ENCODE measurements around the gene SETD1A. TPM values are rescaled to one million over a fixed set of nuclear protein-coding genes. Genes with fewer than 3 reads are reported as not detected.

The SETD1A gene
- total and polyA plus RNA-seq, 2 of the 8 experiments (the other 6 are each of a cell fraction or from before 2014, with no cell fraction given), result 4.8 to 29.0 TPM

GRCh38 chr16:30910427-30911029 is 47.0 kb upstream of the SETD1A start:
- H3K23me2 ChIP-seq (ENCODE audit: low read depth, low read length), result no peaks in the 10 kb centered on the region
- H2BK12ac ChIP-seq (ENCODE audit: low read depth, low read length), result peak overlapping the region; percentile 52; the same call in 1 of the 2 replicates
- peak overlapping the region; percentile 73; the same call in 1 of the 2 replicates for H2BK15ac ChIP-seq (ENCODE audit: low read length)
- H3K4me3 ChIP-seq (ENCODE audit: extremely low read depth in 1 of 4, insufficient read depth in 2 of 4, low read depth in 3 of 4, low read length in 4 of 4), result no peak overlapping the region
- no peaks in the 10 kb centered on the region for H3K9me3 ChIP-seq (ENCODE audit: insufficient read depth in 2 of 2, low read depth in 1 of 2, low read length in 1 of 2)
- no peaks in the 10 kb centered on the region for H3K36me3 ChIP-seq (ENCODE audit: control insufficient read depth in 2 of 4, insufficient read depth in 4 of 4, low read length in 3 of 4)
- no peaks in the 10 kb centered on the region for H3K79me2 ChIP-seq (ENCODE audit: control insufficient read depth in 1 of 2, insufficient read depth in 2 of 2, low read length in 2 of 2)
- TF ChIP-seq JUN (IDR thresholded peaks at IDR 0.05; ENCODE audit: low read depth, low read length) (no peak), POLR2A (IDR thresholded peaks at IDR 0.05; ENCODE audit: control extremely low read depth in 1 of 2, low read depth in 2 of 2, low read length in 2 of 2) (no peak), KDM5A (IDR thresholded peaks at IDR 0.05; ENCODE audit: low read length) (no peak), CBX5 (IDR thresholded peaks at IDR 0.05; ENCODE audit: low read depth, low read length) (no peak), SIN3A (conservative IDR thresholded peaks at IDR 0.05 in 1 of 2, IDR thresholded peaks at IDR 0.05 in 1 of 2; ENCODE audit: low read depth in 1 of 2, low read length in 2 of 2) (no peak), TEAD4 (IDR thresholded peaks at IDR 0.05; ENCODE audit: low read depth, low read length) (no peak), ATF2 (IDR thresholded peaks at IDR 0.05; ENCODE audit: low read length) (no peak), TBP (IDR thresholded peaks at IDR 0.05; ENCODE audit: low read depth, low read length) (no peak)
- no peak overlapping the region for H3K14ac ChIP-seq (ENCODE audit: insufficient read length)
- WGBS, 2 experiments (ENCODE audit: extremely low coverage in 1 of 2, insufficient coverage in 1 of 2, insufficient read length in 1 of 2, insufficient replicate concordance in 2 of 2, low coverage in 1 of 2, low lambda C conversion rate in 2 of 2, missing lambda C conversion rate in 1 of 2), result 65% methylated on average over 14 of the region's 18 CpGs; no CpG with 5 or more reads in 1 of the 2 experiments
- no peaks in the 10 kb centered on the region for H4K20me1 ChIP-seq (replicated peaks in 1 of 2; ENCODE audit: control insufficient read depth in 1 of 2, insufficient read depth in 2 of 2, low read length in 2 of 2)
- H3K23ac ChIP-seq (ENCODE audit: insufficient read length), result no peak overlapping the region
- H3K4me1 ChIP-seq (replicated peaks in 1 of 4; ENCODE audit: control insufficient read depth in 3 of 4, insufficient read depth in 4 of 4, low read length in 3 of 4), result peaks cover 0 to 9% (median 7%) of the 10 kb centered on the region in 4 experiments; a peak in 6 of 7 replicates
- H2AFZ ChIP-seq (ENCODE audit: low read length), result peak overlapping the region; percentile 65; the same call in 1 of the 2 replicates
- ChIA-PET CTCF (ENCODE audit: partially characterized antibody) (interaction anchor here (0.7 to 1.9 kb wide), 4 partner anchors 9 to 108 kb away, joined by 3 to 8 read pairs (median 3); no protein-coding TSS in a partner anchor), POLR2A (ENCODE audit: partially characterized antibody) (interaction anchor here (1.2 to 1.9 kb wide), 4 partner anchors 14 to 66 kb away, joined by 3 to 8 read pairs (median 6); partner anchors contain the start of gene CTF1)
- DNase-seq (ENCODE audit: low read depth in 1 of 2, low spot score in 2 of 2) (peak in 1 of 2 experiments; percentile 65), FAIRE-seq (no peak)
- no peak overlapping the region for H3K9ac ChIP-seq (replicated peaks in 1 of 4; ENCODE audit: extremely low read depth in 1 of 4, low read depth in 3 of 4, low read length in 3 of 4)
- H3K4me2 ChIP-seq (ENCODE audit: insufficient read depth in 1 of 2, low read depth in 2 of 2, low read length in 2 of 2), result peak overlapping the region; percentile 30 to 45
- peak overlapping the region; percentile 39 for H4K91ac ChIP-seq (replicated peaks; ENCODE audit: insufficient read length, low read length)
- no peak overlapping the region for H2BK120ac ChIP-seq (replicated peaks; ENCODE audit: low read depth, low read length)
- no peak overlapping the region for H2BK20ac ChIP-seq (ENCODE audit: low read length)
- no peak overlapping the region for H3K27ac ChIP-seq (ENCODE audit: low read depth, low read length)
- no peaks in the 10 kb centered on the region for H3K27me3 ChIP-seq (replicated peaks in 1 of 4; ENCODE audit: control insufficient read depth in 3 of 4, extremely low read depth in 1 of 4, insufficient read depth in 3 of 4, low read length in 3 of 4)
- no peak overlapping the region for H2BK5ac ChIP-seq (ENCODE audit: low read depth, low read length)
- H3K18ac ChIP-seq (ENCODE audit: extremely low read depth, low read length), result peak overlapping the region; percentile 86; the same call in 1 of the 2 replicates
- peak overlapping the region; percentile 4; the same call in 1 of the 2 replicates for H4K8ac ChIP-seq (ENCODE audit: extremely low read depth, insufficient read depth, low read length)
- H4K5ac ChIP-seq (ENCODE audit: insufficient read length, low read depth, low read length), result peak overlapping the region; percentile 9
- H3K4ac ChIP-seq (replicated peaks; ENCODE audit: insufficient read length, low read depth, low read length), result no peak overlapping the region
- no peaks in the 10 kb centered on the region for H3K79me1 ChIP-seq (ENCODE audit: low read depth, low read length)
- no peak overlapping the region for H3K56ac ChIP-seq (replicated peaks; ENCODE audit: insufficient read length, low read depth, low read length)
- H2AK5ac ChIP-seq (ENCODE audit: low read depth, low read length), result 0 out of 2 replicates have a peak overlapping the region, but pooled peaks have one; percentile 44

All from H1 (cell line).